ENCODE results near the gene KRTAP20-1.

KRTAP20-1 gene

DNA sequence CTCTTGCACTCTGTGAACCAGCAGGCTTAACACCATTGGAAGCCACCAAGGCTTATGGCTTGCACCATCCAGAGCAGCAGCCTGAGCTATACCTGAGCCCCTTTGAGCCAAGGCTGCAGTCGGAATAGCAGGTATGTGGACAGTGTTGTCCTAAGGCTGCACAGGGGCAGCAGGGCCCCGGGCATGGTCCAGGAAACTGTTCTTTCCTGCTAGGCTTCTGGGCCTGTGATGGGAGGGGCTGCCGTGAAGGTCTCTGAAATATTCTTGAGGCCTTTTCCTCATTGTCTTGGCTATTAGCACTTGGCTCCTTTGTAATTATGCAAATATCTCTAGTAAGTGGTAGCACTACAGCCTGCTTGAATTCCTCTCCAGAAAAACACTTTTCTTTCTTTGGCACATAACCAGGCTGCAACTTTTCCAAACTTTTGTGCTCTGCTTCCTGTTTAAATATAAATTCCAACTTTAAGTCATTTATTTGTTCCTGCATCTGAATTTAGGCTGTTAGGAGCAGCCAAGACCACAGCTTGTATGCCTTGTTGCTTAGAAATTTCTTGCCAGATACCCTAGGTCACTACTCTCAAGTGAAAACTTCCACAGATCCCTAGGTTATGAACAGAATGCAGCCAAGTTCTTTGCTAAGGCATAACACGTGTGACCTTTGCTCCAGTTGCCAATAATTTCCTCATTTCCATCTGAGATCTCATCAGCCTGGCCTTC is 9.4 kb downstream of the KRTAP20-1 start:
- no peaks in the 10 kb centered on the region for H3K27me3 Mint-ChIP-seq
- ATAC-seq = no peak
- no peak overlapping the region for H3K4me3 Mint-ChIP-seq
- no peak for DNase-seq
- no peaks in the 10 kb centered on the region for H3K4me1 Mint-ChIP-seq
- H3K27ac Mint-ChIP-seq = no peak overlapping the region
- no peaks in the 10 kb centered on the region for H3K9me3 Mint-ChIP-seq

DNA sequence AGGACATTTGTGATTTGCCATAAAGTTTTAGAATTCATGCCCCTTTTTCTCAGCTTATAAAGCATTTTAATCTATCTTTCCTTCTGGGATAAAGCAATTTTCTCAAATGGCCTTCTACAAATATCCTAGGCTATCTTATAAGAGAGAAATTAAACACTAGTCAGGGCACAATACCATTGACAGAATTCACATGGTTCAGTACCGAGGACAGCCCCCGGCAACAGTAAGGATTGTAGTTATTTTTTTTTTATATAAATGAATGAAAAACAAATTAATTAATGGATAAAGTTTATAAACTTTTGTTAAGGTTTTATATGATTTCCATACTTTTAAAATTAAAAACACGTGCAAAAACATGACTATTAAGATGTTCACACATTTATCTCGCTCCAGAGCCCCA is 11.9 kb downstream of the KRTAP20-1 start:
- H3K4me3 Mint-ChIP-seq = no peak overlapping the region
- ATAC-seq (no peak), DNase-seq (no peak)
- H3K4me1 Mint-ChIP-seq = no peaks in the 10 kb centered on the region
- H3K27me3 Mint-ChIP-seq = no peaks in the 10 kb centered on the region
- H3K27ac Mint-ChIP-seq = no peak overlapping the region
- no peaks in the 10 kb centered on the region for H3K9me3 Mint-ChIP-seq

DNA sequence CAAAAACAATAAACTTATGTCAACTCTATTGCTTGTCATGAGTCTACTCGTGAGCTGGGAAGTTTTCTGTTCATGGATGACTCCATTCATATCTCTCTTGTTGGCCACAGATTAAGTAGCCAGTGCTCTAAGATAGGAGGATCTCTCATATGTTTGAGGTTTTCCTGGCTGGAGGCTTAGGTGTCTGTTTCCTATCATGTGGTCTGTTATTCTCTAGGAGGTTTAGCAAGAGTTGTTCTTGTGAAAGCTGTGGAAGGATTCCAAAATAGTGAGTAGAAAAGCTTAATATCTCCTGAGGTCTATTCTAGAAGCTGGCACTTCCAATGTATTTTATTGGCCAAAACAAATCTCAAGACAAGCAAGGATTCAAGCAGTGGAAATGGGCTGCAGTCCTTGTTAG is 13.0 kb downstream of the KRTAP20-1 start:
- H3K27me3 Mint-ChIP-seq = no peaks in the 10 kb centered on the region
- no peak for ATAC-seq
- no peaks in the 10 kb centered on the region for H3K4me1 Mint-ChIP-seq
- no peak for DNase-seq
- H3K9me3 Mint-ChIP-seq = no peaks in the 10 kb centered on the region
- no peak overlapping the region for H3K4me3 Mint-ChIP-seq
- no peak overlapping the region for H3K27ac Mint-ChIP-seq

DNA sequence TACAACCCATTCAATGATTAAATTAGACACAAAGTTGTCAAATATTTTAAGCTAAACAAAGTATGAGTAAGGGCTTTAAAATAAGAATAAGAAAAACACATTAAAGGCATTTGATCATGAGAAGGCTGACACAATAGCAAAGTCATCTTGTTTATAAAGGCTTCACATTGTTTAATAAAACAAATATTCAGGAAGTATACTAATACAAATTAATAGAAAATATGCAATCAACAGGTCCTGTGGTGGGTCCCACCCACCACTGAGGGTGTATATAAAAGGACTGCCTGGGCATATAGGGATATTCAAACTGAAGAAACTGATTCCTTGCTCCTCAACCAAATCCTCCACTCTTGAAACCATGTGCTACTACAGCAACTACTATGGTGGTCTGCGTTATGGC is 18.7 kb downstream of the KRTAP20-1 start, which contains the start of gene KRTAP20-2:
TSS of gene KRTAP20-2 (plus strand) at position 301 of the 400 bp plus-strand sequence. CDS start at position 359, 58 bp downstream.
- Mint-ChIP-seq H3K27me3 (no peaks in the 10 kb centered on the region), H3K27ac (no peak within 1 kb of the TSS), H3K4me3 (no peak within 1 kb of the TSS), H3K9me3 (no peaks in the 10 kb centered on the region), H3K4me1 (no peaks in the 10 kb centered on the region)
- ATAC-seq (no peak), DNase-seq (no peak)

DNA sequence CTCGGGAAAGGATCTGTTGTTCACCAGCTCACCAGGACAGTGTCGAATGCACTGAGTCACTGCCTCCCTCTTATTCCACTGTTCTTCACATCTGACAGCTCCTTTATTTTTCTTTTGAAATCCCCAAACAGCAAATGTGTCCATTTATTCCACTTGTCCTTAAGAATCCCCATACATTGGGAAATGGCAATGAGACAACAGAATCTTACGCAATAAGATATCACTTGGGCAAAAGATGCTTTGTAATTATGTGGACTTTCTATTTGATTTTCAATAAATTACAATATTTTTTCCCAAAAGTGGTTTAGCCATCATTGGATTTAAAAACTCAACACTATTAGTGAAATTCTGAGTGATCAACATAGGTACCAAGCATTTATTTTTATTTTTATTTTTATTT is 22.5 kb downstream of the KRTAP20-1 start:
- H3K4me1 Mint-ChIP-seq = no peaks in the 10 kb centered on the region
- no peak overlapping the region for H3K27ac Mint-ChIP-seq
- H3K4me3 Mint-ChIP-seq = no peak overlapping the region
- DNase-seq (no peak), ATAC-seq (no peak)
- no peaks in the 10 kb centered on the region for H3K27me3 Mint-ChIP-seq
- H3K9me3 Mint-ChIP-seq = peaks cover 0 to 4% of the 10 kb centered on the region in 2 donors

DNA sequence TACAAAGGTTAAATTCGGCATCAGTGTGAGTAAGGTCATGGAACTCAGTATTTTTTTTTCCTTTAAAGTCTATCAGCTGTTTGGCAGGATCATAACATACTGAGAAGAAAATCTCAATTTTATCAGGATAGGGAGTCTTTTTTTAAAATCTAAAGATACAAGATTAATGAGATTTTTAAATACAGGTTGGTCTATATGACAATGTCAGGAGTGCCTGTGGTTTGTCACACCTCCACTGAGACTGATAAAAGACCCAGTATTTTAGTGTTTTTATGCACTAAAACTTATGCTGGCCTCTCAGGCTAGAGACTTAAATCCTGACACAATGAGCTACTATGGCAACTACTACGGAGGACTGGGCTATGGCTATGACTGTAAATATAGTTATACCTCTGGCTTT is 26.3 kb downstream of the KRTAP20-1 start, which contains the start of gene KRTAP20-3:
TSS of gene KRTAP20-3 (plus strand) at position 301 of the 400 bp plus-strand sequence.
- peaks cover 8 to 11% of the 10 kb centered on the region in 2 donors for H3K9me3 Mint-ChIP-seq
- H3K27me3 Mint-ChIP-seq = no peaks in the 10 kb centered on the region
- ATAC-seq = no peak

DNA sequence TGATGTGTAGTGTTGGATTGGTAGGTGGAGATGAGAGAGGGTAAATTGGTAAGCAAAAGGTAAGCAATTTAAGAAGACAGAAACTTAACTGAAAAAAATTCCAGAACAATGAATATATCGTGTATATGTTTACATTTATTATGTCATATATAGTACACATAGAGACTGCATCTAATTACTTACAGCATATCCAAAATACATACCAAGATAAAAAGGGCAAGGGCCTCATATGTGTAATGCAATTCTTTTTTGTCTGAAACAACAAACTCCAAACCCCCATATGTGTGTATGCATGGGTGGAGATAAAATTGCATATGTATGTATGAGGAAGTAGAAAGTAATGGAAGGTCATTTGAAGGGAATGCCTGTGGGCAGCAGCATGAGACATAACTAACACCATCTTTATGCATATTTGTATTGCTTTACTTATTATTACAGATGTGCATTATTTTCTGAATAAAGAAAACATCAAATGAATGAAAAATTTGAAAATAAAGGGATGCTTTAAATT is 30.7 kb downstream of the KRTAP20-1 start:
- Mint-ChIP-seq H3K4me3 (no peak overlapping the region), H3K9me3 (peaks cover 8 to 11% of the 10 kb centered on the region in 2 donors)
- ATAC-seq = no peak

More for the DNA sequence above, 26.3 kb downstream of the KRTAP20-1 start, which contains the start of gene KRTAP20-3:
- DNase-seq = no peak
- Mint-ChIP-seq H3K27ac (no peak within 1 kb of the TSS), H3K4me1 (no peaks in the 10 kb centered on the region), H3K4me3 (no peak within 1 kb of the TSS)

DNA sequence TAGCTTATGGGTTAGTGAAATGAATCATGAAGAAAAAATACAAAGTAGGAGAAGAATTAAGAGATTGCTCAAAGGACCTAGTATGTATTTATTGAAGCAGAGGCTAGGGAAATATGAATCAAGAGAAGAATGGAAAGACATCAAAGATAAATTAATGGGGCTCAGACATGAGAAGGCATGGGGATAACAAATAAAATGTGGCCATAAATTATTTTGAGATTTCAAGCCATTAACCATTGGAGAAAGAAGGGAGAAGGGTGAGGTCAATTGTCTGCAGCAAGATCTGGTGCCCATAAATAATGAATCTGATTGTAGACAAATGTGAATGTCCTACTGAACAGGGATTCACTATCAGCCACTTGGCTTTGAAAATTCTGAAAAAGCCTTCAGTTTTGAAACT is 36.7 kb downstream of the KRTAP20-1 start:
- ATAC-seq = no peak
- Mint-ChIP-seq H3K4me1 (no peaks in the 10 kb centered on the region), H3K4me3 (no peak overlapping the region), H3K27ac (no peak overlapping the region), H3K9me3 (peaks cover 0 to 5% of the 10 kb centered on the region in 2 donors), H3K27me3 (no peaks in the 10 kb centered on the region)
- DNase-seq = no peak

More for the DNA sequence above, 30.7 kb downstream of the KRTAP20-1 start:
- DNase-seq = no peak
- Mint-ChIP-seq H3K27me3 (no peaks in the 10 kb centered on the region), H3K4me1 (no peaks in the 10 kb centered on the region), H3K27ac (no peak overlapping the region)

Measured in stimulated activated naive CD8-positive, alpha-beta T cell treated with anti-CD3 and anti-CD28 coated beads, Interleukin-15, amount 100 ng/mL, for 72 hours (primary cell).